ENCODE results near the gene DNAJC1. TPM values are rescaled to one million over a fixed set of nuclear protein-coding genes. Genes with fewer than 3 reads are reported as not detected.
A peak's percentile ranks its signal among the peaks of the same experiment; 100 is the strongest.

Gene DNAJC1
- total RNA-seq, 1 experiment from 2014 or later: 17.9 TPM

DNA sequence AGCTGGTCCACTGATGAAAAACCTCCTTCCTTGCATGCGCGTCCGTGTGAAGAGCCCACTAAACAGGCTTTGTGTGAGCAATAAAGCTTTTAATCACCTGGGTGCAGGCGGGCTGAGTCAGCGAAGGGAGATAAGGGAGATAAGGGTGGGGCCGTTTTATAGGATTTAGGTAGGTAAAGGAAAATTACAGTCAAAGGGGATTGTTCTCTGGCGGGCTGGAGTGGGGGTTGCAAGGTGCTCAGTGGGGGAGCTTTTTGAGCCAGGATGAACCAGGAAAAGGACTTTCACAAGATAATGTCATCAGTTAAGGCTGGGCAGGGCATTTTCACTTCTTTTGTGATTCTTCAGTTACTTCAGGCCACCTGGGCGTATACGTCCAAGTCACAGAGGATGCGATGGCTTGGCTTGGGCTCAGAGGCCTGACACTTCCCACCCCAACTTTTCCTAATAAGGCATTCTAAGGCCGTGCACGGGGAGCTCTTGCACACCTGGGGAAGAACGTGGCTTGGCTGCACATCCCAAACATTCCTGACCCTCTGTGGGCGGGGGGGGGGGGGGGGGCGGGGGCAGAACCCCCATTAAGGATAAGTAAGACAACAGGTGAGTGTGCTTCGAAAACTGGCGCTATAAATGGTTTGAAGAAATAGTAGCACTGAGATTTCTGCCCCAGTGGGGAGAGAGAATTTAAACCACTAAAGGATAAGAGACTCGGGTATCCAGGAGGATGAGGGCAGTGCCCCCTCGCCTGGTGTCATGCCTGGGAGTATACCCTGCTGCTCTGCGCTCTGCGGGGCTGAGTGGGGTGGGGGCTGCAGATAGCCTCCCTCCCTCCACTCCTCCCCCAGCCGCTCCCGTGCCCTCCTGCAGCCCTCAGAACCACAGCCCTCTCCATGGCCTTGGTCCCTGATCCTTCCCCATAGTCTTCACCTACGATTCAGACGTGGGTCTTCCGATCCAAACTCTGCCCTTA lies 251.9 kb downstream of the DNAJC1 start:
- Histone ChIP-seq H3K36me3 (replicated peaks; ENCODE audit: control insufficient read depth, insufficient read depth, low read length) (no peaks in the 10 kb centered on the region), H3K4me3 (ENCODE audit: insufficient read depth, low read depth, low read length) (no peak overlapping the region), H3K27me3 (ENCODE audit: control insufficient read depth, insufficient read depth, low read length) (no peaks in the 10 kb centered on the region)
- DNase-seq: peak; percentile 76

DNA sequence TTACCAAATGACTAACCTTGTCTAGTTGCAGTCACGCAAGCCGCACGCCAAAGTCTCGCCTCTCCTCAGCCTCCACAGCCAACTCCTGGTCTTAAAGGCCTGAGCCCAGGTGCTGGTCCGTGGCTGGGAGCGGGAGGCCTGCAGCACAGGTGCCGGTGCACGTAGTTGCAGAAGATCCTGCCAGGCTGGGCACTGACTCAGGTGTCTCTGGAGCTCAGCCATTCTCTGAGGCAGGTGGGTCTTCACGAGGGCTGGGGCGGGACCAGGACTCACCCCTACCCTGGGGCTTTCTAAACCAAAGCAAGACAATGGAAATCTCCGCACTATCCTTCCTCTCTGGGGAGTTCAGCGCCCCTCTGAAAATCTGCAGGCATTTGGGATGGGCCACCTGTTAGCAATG lies 253.1 kb downstream of the DNAJC1 start:
- Histone ChIP-seq H3K36me3 (replicated peaks; ENCODE audit: control insufficient read depth, insufficient read depth, low read length) (no peaks in the 10 kb centered on the region), H3K27me3 (ENCODE audit: control insufficient read depth, insufficient read depth, low read length) (no peaks in the 10 kb centered on the region), H3K4me3 (ENCODE audit: insufficient read depth, low read depth, low read length) (no peak overlapping the region)
- DNase-seq: peak; percentile 62

DNA sequence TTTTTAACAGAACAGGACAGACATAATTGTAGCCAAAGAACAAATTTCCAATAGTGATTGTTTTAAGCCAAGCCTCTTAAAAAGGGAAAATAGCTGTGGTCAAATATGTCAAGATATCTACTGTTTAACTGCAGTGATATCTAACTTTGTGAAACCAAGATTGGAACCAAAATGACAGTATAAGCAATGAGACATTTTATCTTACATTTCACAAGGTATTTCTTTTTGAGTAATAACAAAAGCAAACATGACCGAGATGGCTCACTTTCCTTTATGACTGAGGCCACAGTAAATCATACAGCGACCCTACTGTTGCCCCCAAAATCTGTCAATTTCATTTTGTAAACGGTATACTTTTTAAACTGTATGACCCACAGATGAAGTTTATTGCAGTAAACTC lies 253.7 kb downstream of the DNAJC1 start:
- no peak for DNase-seq
- no peaks in the 10 kb centered on the region for H3K27me3 ChIP-seq (ENCODE audit: control insufficient read depth, insufficient read depth, low read length)
- H3K4me3 ChIP-seq (ENCODE audit: insufficient read depth, low read depth, low read length): no peak overlapping the region
- H3K36me3 ChIP-seq (replicated peaks; ENCODE audit: control insufficient read depth, insufficient read depth, low read length): no peaks in the 10 kb centered on the region

DNA sequence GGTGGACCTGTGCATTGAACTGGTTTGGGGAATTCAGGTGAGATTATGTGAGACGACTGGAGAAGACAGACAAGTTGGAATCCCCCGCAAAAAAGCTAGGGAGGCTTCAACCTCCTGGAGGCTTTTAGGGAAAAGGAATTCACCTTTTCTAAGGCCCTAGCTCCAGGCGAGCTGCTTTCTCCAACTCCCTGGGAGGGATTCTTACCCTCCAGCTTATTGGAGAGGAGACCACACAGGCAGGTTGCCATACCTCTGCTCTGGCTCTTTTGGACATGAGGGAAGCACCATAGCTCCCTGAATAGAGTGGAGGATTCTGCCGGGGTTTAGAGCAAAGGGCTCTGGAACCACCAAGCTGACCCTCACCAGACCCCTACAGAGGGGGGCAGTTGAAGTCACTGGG lies 255.7 kb downstream of the DNAJC1 start:
- DNase-seq: no peak
- Histone ChIP-seq H3K27me3 (ENCODE audit: control insufficient read depth, insufficient read depth, low read length) (no peaks in the 10 kb centered on the region), H3K36me3 (replicated peaks; ENCODE audit: control insufficient read depth, insufficient read depth, low read length) (peaks cover 1% of the 10 kb centered on the region), H3K4me3 (ENCODE audit: insufficient read depth, low read depth, low read length) (no peak overlapping the region)

DNA sequence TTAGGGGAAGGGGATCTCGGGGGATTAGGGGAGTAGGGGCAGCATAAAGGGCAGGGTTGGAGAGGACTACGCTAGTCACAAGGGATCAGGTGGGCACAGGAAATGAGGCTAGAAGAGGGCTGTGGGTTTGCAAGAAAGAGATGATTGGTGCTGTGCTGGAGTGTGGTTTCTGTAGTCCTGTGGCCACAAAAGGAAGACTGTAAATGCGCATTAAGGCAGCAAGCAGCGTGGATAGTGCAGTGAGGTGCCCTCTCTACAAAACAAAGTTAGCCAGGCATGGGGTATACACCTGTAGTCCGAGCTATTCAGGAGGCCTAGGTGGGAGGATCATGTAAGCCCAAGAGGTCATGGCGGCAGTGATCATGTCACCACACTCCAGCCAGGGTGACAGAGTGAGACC lies 257.4 kb downstream of the DNAJC1 start:
- no peak overlapping the region for H3K4me3 ChIP-seq (ENCODE audit: insufficient read depth, low read depth, low read length)
- H3K36me3 ChIP-seq (replicated peaks; ENCODE audit: control insufficient read depth, insufficient read depth, low read length): peaks cover 3% of the 10 kb centered on the region
- no peak for DNase-seq
- no peaks in the 10 kb centered on the region for H3K27me3 ChIP-seq (ENCODE audit: control insufficient read depth, insufficient read depth, low read length)

DNA sequence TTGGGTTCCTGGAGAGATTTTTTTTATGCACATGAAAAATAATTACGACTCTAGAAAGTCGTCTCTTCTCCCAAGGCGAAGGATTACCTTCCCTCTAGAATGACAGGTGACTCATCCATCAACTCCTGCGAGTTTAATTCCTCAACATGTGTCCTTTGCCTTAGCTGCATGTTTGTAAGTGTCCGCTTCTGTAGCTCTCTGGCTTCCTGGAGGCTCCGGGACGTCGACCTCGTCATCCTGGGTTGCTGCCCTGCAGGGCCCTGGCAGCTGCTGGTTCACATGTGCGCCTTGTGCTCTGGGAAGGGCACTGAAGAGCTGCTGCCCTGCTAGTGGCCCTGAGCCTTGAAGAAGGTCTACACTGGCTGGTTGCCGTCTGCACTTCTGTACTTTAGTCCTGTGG lies 259.3 kb downstream of the DNAJC1 start:
- Histone ChIP-seq H3K4me3 (ENCODE audit: insufficient read depth, low read depth, low read length) (no peak overlapping the region), H3K27me3 (ENCODE audit: control insufficient read depth, insufficient read depth, low read length) (no peaks in the 10 kb centered on the region), H3K36me3 (replicated peaks; ENCODE audit: control insufficient read depth, insufficient read depth, low read length) (peaks cover 4% of the 10 kb centered on the region)
- DNase-seq: no peak

DNA sequence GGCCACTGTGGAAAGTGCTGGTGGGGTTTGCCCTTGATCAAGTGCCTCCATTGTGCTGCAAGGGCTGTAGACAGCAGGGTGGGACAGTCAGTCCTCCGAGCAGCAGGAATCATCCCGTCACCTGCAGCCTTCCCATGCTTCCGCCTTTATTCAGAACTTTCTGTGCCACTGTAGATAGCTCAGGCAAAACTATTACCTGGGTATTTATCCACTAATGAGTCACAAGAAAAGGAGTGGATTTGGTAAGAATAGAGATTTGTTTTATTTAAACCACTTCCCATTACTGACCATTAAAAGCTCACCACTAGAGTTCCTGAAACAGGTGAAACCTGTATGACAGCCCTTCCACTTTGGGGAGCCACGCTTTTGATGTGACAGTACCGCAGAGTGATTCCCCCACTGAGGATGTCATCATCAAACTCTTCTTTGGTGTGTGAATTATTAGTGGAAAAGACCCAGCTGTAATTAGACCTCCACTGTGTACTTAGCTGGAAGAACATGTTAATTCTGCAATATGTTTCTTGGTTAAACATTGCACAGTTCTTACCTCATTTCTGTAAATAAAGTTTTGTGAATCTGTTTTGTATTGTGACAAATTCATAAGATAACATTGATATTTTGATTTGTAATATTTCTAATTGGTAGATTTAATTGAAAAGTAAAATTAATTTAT lies 260.7 kb downstream of the DNAJC1 start:
- Histone ChIP-seq H3K36me3 (replicated peaks; ENCODE audit: control insufficient read depth, insufficient read depth, low read length) (peaks cover 4% of the 10 kb centered on the region), H3K4me3 (ENCODE audit: insufficient read depth, low read depth, low read length) (no peak overlapping the region), H3K27me3 (ENCODE audit: control insufficient read depth, insufficient read depth, low read length) (no peaks in the 10 kb centered on the region)
- no peak for DNase-seq

DNA sequence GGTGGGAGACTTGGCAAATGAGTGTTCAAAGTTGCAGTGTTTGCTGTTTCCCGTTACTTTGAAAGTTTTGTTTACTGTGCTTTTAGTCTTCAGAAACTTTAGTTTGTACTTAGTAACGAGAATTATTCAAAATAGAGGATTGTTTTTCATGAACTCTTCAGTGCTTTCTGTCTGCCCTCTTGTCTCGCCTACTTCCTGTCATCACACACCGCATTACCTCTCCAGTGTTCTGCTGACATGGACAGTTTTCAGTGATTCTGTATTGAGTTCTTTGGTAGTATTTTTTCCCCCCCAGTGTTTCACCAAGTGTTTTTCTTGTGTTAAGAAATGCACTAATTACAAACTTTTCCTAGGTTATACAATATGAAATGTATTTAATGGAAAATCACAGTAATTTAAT lies 262.5 kb downstream of the DNAJC1 start:
- Histone ChIP-seq H3K27me3 (ENCODE audit: control insufficient read depth, insufficient read depth, low read length) (no peaks in the 10 kb centered on the region), H3K4me3 (ENCODE audit: insufficient read depth, low read depth, low read length) (no peak overlapping the region), H3K36me3 (replicated peaks; ENCODE audit: control insufficient read depth, insufficient read depth, low read length) (peaks cover 4% of the 10 kb centered on the region)
- DNase-seq: no peak

DNA sequence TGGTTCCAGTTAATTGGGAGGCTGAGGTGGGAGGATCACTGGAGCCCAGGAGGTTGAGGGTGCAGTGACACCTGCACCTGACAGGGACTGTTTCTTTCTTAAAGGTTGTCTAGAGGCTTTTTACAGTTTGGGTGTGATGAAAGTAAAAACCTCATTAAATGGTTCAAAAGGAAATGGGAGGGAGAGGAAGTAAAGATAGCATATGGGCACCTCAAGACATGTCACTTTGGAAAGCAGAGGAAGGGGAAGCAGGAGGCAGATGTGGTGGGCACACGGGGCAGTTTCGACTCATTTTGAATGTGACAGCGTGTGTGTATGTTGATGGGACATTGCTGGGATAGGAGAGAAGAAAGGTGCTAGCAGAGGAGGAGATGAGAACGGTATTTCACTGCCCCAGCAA lies 266.4 kb downstream of the DNAJC1 start:
- no peak for DNase-seq
- peaks cover 9% of the 10 kb centered on the region for H3K36me3 ChIP-seq (replicated peaks; ENCODE audit: control insufficient read depth, insufficient read depth, low read length)
- H3K27me3 ChIP-seq (ENCODE audit: control insufficient read depth, insufficient read depth, low read length): no peaks in the 10 kb centered on the region
- no peak overlapping the region for H3K4me3 ChIP-seq (ENCODE audit: insufficient read depth, low read depth, low read length)

DNA sequence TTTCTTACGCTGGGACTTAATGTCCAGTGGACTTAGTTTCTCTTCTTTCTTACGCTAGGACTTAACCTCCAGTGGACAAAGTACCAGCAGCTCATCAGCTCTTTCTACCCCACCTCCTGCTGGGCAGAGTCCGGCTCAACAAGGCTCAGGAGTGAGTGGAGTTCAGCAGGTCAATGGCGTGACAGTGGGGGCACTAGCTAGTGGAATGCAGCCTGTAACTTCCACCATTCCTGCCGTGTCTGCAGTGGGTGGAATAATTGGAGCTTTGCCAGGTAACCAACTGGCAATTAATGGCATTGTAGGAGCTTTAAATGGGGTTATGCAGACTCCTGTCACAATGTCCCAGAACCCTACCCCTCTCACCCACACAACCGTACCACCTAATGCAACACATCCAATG lies 269.8 kb downstream of the DNAJC1 start:
- DNase-seq: no peak
- H3K36me3 ChIP-seq (replicated peaks; ENCODE audit: control insufficient read depth, insufficient read depth, low read length): peaks cover 8% of the 10 kb centered on the region

DNA sequence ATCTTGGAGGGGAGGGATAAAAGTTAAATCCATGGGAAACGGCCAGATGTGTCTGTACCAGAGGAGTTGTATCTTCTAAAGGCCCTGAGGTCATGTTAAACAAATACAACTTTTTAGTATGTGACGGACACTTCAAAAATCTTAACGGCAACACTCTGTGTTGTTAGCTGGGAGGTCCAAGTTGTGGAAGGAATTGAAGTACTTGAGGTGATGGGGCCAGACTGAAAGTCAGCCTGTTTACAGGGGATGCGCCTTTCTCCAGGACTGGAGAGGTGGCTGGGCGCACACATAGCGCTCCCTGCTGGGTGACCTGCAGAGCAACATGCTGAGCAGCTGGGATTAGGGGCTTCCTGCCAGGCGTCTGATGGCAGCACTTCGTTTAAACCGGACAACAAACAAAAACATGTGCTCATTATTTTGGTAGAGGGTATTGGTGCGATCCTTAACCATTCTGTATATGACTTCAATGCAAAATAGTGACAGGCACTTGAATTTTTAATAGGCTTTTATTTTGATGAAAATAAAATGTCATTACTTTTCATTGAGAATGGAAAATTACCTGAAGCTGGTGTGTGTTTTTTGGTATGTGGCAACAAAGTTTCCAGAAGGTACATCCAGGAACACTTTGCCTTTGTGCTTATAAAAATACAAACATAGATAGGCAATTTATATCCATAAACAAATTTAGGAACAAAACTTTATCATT lies 271.3 kb downstream of the DNAJC1 start:
- no peak overlapping the region for H3K4me3 ChIP-seq (ENCODE audit: insufficient read depth, low read depth, low read length)
- DNase-seq: peak; percentile 80
- H3K36me3 ChIP-seq (replicated peaks; ENCODE audit: control insufficient read depth, insufficient read depth, low read length): peaks cover 8% of the 10 kb centered on the region

More for the DNA sequence above, 269.8 kb downstream of the DNAJC1 start:
- Histone ChIP-seq H3K27me3 (ENCODE audit: control insufficient read depth, insufficient read depth, low read length) (no peaks in the 10 kb centered on the region), H3K4me3 (ENCODE audit: insufficient read depth, low read depth, low read length) (no peak overlapping the region)

DNA sequence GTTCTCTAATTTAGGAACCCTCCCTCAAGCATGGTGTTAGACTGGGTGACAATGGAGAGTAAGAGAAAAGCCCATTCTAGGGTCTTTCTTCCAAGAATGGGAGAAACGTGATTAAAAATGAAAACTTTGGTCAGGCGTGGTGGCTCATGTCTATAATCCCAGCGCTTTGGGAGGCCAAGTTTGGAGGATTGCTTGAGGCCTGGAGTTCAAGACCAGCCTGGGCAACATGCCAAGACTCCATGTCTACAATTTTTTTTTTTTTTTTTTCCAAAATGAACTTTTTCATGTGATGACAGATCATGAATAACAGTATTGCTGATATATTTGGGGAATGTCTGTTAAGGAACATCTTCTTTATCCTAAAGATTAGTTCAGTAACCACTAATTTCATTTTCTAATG lies 274.9 kb downstream of the DNAJC1 start:
- Histone ChIP-seq H3K36me3 (replicated peaks; ENCODE audit: control insufficient read depth, insufficient read depth, low read length) (peaks cover under 1% of the 10 kb centered on the region; the same call in 1 of the 2 replicates), H3K27me3 (ENCODE audit: control insufficient read depth, insufficient read depth, low read length) (no peaks in the 10 kb centered on the region), H3K4me3 (ENCODE audit: insufficient read depth, low read depth, low read length) (no peak overlapping the region)
- no peak for DNase-seq

More for the DNA sequence above, 271.3 kb downstream of the DNAJC1 start:
- H3K27me3 ChIP-seq (ENCODE audit: control insufficient read depth, insufficient read depth, low read length): no peaks in the 10 kb centered on the region

DNA sequence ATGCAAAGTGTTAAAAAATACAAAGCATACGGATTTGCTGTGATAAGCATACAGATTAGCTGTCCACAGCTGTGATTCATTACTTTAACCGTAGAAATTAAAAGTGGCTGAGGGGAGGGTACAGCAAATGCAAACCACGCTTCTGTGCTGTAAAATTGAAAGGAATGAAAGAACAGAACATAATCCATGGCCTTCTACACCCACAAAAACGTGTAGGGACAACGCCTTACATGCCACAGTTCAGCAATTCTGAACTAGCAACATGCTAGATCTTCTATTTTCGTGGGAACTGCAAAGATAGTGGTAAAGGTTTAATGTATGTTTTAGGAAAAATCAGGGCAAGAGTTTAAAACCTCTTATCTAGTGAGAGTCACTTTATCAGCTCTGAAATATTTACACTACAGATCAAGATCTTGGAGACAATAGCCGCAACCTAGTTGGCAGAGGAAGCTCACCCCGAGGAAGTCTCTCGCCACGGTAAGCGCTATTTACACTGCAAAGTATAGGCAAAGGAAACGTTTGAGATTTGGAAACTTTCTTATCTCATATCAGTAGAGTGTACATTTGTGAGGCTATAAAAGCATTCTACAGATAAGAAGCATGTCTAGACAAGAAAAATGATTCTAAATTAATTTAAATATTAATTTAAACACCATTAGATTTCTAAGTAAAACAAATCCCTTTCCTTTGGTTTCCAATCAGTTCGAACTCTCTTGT lies 275.9 kb downstream of the DNAJC1 start:
- H3K36me3 ChIP-seq (replicated peaks; ENCODE audit: control insufficient read depth, insufficient read depth, low read length): no peaks in the 10 kb centered on the region; the same call in 1 of the 2 replicates
- H3K4me3 ChIP-seq (ENCODE audit: insufficient read depth, low read depth, low read length): no peak overlapping the region
- no peak for DNase-seq
- no peaks in the 10 kb centered on the region for H3K27me3 ChIP-seq (ENCODE audit: control insufficient read depth, insufficient read depth, low read length)

DNA sequence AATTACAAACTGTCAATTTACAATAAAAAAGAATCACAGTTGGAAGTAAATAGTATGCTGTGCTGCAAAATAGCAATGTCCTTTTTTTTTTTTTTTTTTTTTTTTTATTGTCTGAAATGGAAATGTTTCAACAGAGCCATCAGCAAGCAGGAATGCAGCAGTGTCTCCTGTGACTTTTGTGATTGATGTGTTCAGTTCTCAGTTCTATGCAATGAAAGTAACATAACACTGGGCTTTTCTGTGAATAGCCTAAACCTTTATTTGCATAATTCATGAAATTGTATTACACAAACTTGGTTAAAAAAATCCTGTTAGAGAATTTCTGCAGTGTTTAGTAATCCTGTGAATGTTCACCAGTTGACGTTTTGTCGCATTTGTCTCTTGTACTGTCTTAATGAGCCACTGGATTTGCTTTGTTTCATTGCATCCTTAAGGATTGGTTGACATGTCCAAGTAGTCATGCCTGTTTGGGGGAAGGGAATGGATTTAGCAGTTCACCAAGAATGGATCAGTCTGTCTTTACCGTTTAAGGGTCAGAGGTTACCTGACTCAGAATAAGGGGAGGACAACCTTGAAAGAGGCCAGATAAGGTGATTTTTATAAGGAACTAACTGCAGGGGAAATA lies 276.8 kb downstream of the DNAJC1 start:
- Histone ChIP-seq H3K27me3 (ENCODE audit: control insufficient read depth, insufficient read depth, low read length) (no peaks in the 10 kb centered on the region), H3K36me3 (replicated peaks; ENCODE audit: control insufficient read depth, insufficient read depth, low read length) (no peaks in the 10 kb centered on the region; the same call in 1 of the 2 replicates), H3K4me3 (ENCODE audit: insufficient read depth, low read depth, low read length) (no peak overlapping the region)
- DNase-seq: no peak
